ENCODE measurements around the gene ADARB1.

DNA sequence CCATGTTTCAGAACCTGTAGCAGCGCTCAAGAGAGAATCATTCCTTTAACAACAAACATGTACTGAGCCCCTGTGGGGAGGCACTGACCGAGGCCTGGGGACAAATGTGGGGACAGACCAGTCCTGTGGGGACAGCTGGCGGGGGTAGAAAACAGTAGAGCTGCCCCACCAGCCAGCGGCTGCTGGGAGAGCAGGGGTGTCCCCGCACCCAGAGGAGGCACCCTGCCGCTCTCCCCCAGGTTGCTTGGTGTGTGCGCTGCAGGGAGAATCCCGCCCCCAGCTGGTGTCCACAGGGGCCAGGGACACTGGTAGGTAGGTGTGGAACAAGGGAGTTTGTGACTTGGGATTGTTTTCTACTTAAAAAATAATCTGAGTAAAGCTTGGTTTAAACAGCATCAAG lies 62.1 kb downstream of the ADARB1 start:
- TF ChIP-seq, protein P1, sequence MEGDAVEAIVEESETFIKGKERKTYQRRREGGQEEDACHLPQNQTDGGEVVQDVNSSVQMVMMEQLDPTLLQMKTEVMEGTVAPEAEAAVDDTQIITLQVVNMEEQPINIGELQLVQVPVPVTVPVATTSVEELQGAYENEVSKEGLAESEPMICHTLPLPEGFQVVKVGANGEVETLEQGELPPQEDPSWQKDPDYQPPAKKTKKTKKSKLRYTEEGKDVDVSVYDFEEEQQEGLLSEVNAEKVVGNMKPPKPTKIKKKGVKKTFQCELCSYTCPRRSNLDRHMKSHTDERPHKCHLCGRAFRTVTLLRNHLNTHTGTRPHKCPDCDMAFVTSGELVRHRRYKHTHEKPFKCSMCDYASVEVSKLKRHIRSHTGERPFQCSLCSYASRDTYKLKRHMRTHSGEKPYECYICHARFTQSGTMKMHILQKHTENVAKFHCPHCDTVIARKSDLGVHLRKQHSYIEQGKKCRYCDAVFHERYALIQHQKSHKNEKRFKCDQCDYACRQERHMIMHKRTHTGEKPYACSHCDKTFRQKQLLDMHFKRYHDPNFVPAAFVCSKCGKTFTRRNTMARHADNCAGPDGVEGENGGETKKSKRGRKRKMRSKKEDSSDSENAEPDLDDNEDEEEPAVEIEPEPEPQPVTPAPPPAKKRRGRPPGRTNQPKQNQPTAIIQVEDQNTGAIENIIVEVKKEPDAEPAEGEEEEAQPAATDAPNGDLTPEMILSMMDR (conservative IDR thresholded peaks at IDR 0.05): no peak
- no peak for TF ChIP-seq EZH2 (IDR thresholded peaks at IDR 0.05; ENCODE audit: low read depth)
